Lower leg skin (tissue), 4 donors: Measurements from ENCODE around the gene WDR19. TPM values are rescaled to one million over a fixed set of nuclear protein-coding genes. Genes with fewer than 3 reads are reported as not detected.

ENCODE experiments used
- DNase-seq, 2 donors: peaks; one replicate each; pipeline ENCODE4 v3.0.0-alpha.2; 2019; ENCODE audit warnings: low spot score in 2 of 2
- H3K4me3 ChIP-seq: fragments of 200-600 bp; sonication (generic); 2 replicates; pipeline ENCODE4 v1.5.1; 2017; ENCODE audit warnings: mild to moderate bottlenecking, low read depth; ENCODE audit not compliant: poor library complexity, severe bottlenecking
- CTCF ChIP-seq, 3 donors: fragments of 450-650 bp; IDR thresholded peaks; one replicate each; pipeline ENCODE4 v1.5.1; 2016; ENCODE audit warnings: antibody characterized with exemption in 3 of 3, mild to moderate bottlenecking in 3 of 3, moderate library complexity in 2 of 3
- POLR2A ChIP-seq, 2 donors: fragments of 450-650 bp; IDR thresholded peaks; one replicate each; pipeline ENCODE4 v1.6.1; 2016 to 2017; ENCODE audit warnings: antibody characterized with exemption in 2 of 2, mild to moderate bottlenecking in 1 of 2, moderate library complexity in 1 of 2
- WGBS, 2 donors: methylation state at CpG; one replicate each; pipeline ENCODE4 v1.1.5; 2018; 5-methylcytosine and 5-hydroxymethylcytosine counted together
- intact Hi-C: fragments of 100-400 bp; cut with DNase I; formaldehyde crosslinking; loops from one replicate; pipeline ENCODE4 v1.15.0; 2023; ENCODE audit warnings: low total_unique reads
- total RNA-seq, 4 donors: library from RNA; depleted of rRNA; stranded (reverse); fragments of >200 nt; gene quantifications; one replicate each; pipeline ENCODE4 v1.1.0, GENCODE V29; 2016

Gene WDR19
- total RNA-seq, 4 donors from 2014 or later, result 16.2 to 49.1 (median 24.6) TPM

DNA sequence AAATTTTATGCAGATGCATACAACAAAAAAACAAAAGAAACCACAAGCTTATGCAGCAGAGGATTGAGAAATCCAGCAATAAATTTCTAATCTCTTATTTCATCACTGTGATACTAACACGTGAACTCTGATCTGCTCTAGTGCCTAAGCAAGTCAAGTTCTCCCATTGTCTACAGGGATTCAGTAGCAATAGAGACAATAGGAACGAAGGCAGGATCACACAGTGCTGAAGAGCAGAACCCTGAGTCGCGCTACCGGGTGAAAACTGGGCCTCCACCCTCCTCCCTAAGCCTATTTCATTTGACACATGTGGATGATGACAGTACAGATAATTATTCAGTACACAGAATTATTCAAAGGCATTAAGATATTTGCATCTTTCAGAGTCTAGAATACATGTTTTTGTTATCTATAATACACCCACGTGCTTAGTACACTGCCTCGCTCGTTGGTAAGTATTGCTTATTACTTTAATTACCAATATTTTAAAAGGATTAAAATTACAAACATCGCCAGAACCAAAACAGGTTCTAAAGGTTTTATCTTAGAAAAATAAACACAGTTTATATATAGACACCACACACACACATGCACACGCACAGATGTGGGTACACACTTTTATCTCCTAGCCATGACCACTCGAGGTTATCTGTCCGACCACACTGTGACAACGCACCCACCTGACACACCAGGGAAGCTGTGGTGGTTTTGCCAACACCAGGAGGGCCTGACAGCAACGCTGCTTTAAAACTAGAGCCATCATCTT is 123.8 kb downstream of the WDR19 start:
- 79 to 81% methylated on average over 14 of the region's 14 CpGs for WGBS, 2 donors
- TF ChIP-seq POLR2A (IDR thresholded peaks at IDR 0.05) (no peak), CTCF (IDR thresholded peaks at IDR 0.05) (no peak)

GRCh38 chr4:39308611-39309010 is 126.3 kb downstream of the WDR19 start:
- no peak for DNase-seq
- no peak overlapping the region for H3K4me3 ChIP-seq
- TF ChIP-seq POLR2A (IDR thresholded peaks at IDR 0.05), result no peak
- TF ChIP-seq CTCF (IDR thresholded peaks at IDR 0.05), result no peak
- intact Hi-C loops, result no loop called here
- whole genome bisulfite sequencing, 2 donors, result 85% methylated on average over 6 of the region's 6 CpGs

More for the DNA sequence above, 123.8 kb downstream of the WDR19 start:
- no peak for DNase-seq
- intact Hi-C loops, result no loop called here
- no peak overlapping the region for H3K4me3 ChIP-seq

DNA sequence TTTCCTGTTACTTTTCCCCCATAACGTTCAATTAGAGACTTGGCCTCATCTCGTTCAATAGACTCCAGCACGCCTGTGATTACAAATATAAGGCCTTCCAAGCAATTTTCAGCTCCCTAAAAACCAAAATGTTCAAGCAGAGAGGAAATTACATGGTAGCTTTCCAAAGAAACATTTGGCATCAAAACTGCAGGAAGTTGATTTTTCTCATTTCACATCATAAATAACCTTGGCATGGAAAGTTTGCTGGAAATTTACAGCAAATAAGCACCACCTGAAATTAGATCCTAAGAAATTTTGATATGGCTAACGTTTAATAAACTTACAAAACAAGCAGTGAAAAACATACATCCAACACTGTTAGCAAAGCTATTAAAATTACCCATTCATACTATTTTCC is 130.5 kb downstream of the WDR19 start:
- no peak overlapping the region for H3K4me3 ChIP-seq
- WGBS, 2 donors, result 43 to 61% methylated on average over 4 of the region's 4 CpGs
- intact Hi-C loops, result no loop called here
- TF ChIP-seq POLR2A (IDR thresholded peaks at IDR 0.05), result no peak
- no peak for TF ChIP-seq CTCF (IDR thresholded peaks at IDR 0.05)
- DNase-seq, result no peak

DNA sequence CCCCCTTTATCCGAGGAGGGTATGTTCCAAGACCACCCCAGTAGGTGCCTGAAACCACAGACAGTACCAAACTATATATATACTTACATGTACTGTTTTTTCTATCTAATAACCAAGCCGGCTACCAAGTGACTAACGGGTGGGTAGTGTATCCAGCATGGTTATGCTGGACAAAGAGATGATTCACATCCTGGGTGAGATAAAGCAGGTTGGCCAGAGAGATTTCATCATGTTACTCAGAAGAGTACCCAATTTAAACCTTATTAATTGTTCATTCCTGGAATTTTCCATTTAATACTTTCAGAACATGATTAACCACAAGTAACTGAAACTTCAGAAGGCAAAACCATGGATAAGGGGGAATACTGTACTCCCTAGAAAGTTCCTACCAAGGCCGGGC is 137.3 kb downstream of the WDR19 start:
- DNase-seq, result no peak
- intact Hi-C loops, result no loop called here
- TF ChIP-seq POLR2A (IDR thresholded peaks at IDR 0.05) (no peak), CTCF (IDR thresholded peaks at IDR 0.05) (no peak)
- WGBS, 2 donors, result 91 to 96% methylated on average over 4 of the region's 4 CpGs
- no peak overlapping the region for H3K4me3 ChIP-seq

GRCh38 chr4:39320381-39321115 is 138.2 kb downstream of the WDR19 start:
- TF ChIP-seq CTCF (IDR thresholded peaks at IDR 0.05) (no peak), POLR2A (IDR thresholded peaks at IDR 0.05) (no peak)
- no peak overlapping the region for H3K4me3 ChIP-seq
- no peak for DNase-seq
- intact Hi-C loops, result no loop called here
